C4-2B (cell line): Measurements from ENCODE around the gene HEXIM2.

Experiments
- CTCF ChIP-seq: fragments of 450-650 bp; conservative IDR thresholded peaks from 2 replicates; pipeline ENCODE4 v1.5.1; 2017; ENCODE audit warnings: mild to moderate bottlenecking
- ZFX ChIP-seq: fragments of 450-650 bp; IDR thresholded peaks from 2 replicates; pipeline ENCODE4 v1.6.1; 2017

DNA sequence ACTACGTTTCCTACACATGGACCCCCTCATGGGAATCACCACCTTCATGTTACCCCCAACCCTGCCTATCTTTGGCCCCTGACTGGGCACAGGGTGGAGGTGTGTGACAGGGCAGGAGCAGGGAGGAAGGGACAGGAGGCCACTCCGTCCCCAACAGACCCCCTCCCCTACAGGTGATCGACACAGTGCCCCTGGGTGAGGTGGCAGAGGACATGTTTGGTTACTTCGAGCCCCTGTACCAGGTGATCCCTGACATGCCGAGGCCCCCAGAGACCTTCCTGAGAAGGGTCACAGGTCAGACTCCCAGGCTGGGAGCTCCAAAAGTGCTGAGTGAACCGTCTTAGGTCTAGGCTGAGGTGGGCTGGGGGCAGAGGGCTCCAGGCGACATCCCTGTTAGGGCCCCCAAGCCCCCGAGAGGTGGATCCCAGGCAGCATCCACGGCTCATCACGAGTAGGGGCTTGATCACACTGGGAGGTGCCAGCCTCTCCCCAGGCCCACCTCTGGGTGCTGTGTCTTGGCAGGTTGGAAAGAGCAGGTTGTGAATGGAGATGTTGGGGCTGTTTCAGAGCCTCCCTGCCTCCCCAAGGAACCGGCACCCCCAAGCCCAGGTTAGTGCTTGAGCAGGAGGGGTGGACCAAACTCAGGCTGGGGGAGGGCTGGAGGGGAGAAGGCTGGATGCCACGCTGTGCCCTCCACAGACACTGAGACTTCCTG lies 24.7 kb upstream of the HEXIM2 start:
- TF ChIP-seq CTCF (no peak), ZFX (no peak)
